ENCODE results near the gene MAP3K12.
"Not testable (repeated sequence)": the region's sequence is repeated elsewhere in the genome, so short reads cannot be mapped to it uniquely, and the experiment has no call there.

The MAP3K12 gene

DNA sequence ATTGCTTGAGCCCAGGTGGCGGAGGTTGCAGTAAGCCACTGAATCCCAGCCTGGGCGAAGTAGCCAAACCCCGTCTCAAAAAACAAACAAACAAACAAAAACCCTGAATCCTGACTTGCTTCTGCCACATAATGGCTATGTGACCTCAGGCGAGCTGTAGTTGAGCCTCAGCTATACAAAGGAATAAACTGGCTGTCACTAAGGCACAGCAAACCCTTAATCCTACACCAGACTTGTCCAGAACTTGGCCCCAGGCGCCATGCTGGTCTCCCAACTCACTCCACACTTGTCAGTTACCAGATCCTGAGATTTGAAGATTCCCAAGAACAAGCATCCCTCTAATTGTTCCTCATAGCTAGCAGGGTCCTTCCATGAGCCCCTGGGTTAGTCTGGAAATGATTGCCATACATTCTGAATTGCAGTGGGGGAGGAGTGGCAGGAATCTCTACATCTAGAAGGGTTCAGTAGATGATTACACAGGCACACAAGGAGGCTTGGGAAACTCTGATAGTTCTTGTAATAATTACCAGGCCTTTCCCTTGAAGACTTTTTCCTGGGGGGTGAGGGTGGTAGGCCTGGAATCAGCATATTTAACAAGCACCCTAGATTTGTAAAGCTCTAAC, 9.9 kb downstream of the MAP3K12 start:
- DNase-seq (ENCODE audit: low spot score) = no peak

- no peak for DNase-seq (ENCODE audit: low spot score)
These were observed 12.3 kb downstream of the MAP3K12 start for GRCh38 chr12:53486736-53487487.

GRCh38 chr12:53485955-53486735, 13.1 kb downstream of the MAP3K12 start:
- DNase-seq (ENCODE audit: low spot score) = no peak

- no peak for DNase-seq (ENCODE audit: low spot score)
These were observed 14.3 kb downstream of the MAP3K12 start for GRCh38 chr12:53484686-53485575.

DNA sequence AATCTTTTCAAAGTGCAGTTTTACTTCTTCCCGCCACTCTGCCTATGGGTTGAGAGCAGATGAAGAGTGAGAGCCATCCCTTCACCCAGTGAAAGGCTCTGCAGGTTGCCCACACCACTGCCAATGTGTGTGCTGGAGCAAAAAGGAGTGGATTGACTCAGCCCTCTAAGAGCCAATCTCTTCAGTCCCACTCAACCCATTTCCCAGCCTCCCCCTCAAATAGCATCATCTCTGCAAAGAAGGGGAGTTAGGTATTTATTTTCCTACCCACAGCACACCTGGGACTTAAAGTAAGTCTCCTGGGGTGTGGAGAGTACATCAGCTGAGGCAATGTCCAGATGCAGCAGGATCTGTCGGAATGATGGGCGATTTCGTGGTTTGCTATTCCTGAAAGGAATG, 15.3 kb downstream of the MAP3K12 start:
- no peak for DNase-seq (ENCODE audit: low spot score)

DNA sequence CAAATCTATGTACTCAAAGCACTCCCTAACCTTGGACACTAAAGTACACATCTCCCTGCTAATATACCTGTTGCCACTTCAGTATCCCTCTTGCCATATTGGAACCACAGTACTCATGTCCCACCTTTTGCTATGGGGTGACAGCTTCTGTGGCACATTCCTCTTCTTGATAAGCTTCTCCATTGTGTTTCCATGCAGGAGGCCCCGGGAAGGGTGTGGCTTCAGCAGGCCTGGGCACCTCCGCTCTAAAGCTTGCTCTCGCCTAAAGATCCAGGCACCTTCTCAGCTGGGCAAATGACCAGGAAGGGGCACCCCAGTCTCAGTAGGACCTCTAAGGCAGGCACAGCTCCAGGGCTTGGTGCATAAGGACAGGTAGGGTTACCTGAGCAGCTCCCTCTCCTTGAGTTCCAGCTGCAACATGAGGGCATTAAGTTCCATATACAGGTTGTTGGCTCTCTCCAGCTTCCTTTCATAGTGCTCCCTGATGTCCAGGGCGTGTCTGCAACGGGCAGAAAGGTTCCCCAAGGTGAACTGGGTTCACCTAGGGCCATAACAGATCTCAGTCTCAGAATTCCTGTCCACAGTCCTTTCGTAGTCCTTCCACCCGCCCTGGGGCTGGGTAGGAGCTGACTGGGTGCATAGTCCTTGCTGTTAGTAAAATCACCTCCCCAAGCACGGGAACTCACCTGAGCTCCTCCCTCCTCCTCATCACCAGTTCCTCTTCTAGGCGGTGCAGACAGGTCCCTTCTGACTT, 15.9 kb downstream of the MAP3K12 start:
- no peak for DNase-seq (ENCODE audit: low spot score)

- DNase-seq (ENCODE audit: low spot score) = no peak
These were observed 16.6 kb downstream of the MAP3K12 start for GRCh38 chr12:53482626-53483168.

DNA sequence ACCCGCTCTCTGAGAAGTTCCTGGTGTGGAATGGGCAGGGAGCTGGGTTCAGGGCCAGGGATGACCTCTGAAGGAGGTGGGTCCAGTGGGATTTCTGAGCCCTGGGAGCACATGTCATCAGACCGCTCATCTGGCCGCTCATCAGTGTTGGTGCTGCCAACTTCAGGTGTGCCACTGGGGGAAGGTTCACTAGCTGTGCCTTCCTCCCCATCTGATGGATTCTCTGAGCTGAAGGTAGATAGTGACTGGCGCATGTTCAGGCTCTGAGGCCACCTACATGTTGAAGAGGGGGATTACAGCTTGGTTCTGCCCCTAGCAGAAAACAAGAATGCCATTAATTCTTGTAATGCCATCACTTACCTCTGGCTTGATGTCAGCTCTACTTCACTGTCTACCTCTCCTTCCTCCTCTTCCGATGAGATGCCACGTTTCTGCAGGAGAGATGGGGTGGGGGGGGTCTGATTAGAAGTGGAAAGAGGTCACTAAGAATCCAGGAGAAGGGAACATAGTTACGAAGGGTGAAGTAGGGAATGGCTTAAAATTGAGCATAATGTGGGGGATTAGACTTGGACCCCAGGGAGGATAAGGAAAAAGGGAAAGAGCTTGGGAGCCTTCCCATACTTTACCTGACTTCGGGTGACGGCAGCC, 17.2 kb downstream of the MAP3K12 start:
- peak; percentile 42 for DNase-seq (ENCODE audit: low spot score)

- not testable (repeated sequence) for DNase-seq (ENCODE audit: low spot score)
These were observed 17.8 kb downstream of the MAP3K12 start for GRCh38 chr12:53481458-53481857.

DNA sequence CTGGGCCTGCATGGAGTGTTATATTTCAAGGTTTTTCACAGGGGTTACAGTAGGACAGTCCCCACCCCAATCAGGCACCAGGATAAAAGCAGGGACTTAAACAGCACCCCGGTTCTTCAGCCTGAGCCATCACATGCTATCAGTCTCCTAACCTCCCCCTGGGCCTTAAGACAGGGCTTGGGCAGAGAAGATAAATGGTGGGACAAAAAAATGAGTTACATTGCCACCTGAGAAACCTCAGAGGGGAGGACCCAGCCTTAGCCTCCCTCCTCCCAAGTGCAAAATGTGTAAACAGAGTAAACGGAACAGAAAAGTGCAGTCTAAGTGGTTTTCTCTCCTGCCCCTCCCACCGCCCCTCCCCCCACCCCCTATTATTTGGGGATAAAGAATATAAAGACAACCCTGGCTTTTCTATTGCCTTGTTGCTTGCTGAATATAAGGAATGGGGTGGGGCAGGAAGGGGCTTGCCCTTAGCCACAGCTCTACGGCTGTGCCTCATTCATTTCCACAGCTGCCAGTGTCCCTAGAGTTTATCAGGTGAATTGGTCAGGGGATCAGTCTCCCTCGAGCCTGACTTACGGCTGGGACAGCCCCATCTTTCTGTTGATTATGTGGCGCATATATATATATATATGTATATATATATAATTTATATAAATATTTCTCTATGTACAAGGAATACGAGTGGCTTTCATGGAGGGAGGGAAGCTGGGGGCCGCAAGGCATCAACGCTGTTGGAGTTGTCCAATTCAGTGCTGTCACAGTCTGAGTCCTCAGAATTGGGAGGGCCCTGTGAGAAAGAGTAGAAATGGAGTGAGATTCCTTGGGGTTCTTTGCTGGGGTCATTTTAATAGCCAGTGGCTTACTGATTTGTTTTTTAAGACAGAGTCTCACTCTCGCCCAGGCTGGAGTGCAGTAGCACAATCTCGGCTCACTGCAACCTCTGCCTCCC, 18.5 kb downstream of the MAP3K12 start:
- DNase-seq (ENCODE audit: low spot score) = no peak

DNA sequence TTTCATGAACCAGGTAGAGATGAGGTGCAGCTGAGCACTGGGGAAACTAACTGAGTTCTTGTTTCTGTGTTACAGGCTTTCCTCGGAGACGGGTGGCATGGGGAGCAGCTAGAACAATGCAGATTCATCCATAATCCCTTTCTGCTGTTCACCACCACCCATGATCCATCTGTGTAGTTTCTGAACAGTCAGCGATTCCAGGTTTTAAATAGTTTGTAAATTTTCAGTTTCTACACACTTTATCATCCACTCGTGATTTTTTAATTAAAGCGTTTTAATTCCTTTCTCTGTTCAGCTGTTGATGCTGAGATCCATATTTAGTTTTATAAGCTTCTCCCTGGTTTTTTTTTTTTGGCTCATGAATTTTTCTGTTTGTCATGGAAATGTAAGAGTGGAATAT, 19.9 kb downstream of the MAP3K12 start:
- DNase-seq (ENCODE audit: low spot score) = no peak

DNA sequence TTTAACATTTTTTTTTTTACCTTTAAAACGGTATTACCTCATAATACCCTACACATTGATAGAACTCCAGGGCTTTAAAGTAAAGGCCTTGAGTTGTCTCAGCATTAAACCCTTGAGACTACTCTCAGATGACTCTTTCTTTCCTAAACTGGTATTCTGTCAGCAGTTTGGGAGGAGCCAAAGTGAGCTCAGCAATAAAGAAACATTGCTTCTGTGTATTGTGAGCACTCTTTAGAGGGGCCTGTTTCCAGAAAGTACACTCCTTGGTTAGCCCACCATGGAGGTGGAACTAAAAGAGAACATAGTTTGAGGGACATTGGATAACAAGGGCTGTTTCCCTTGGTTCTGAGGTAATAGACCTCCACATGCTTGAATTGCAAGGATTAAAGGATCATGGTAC, 20.4 kb downstream of the MAP3K12 start:
- no peak for DNase-seq (ENCODE audit: low spot score)

DNA sequence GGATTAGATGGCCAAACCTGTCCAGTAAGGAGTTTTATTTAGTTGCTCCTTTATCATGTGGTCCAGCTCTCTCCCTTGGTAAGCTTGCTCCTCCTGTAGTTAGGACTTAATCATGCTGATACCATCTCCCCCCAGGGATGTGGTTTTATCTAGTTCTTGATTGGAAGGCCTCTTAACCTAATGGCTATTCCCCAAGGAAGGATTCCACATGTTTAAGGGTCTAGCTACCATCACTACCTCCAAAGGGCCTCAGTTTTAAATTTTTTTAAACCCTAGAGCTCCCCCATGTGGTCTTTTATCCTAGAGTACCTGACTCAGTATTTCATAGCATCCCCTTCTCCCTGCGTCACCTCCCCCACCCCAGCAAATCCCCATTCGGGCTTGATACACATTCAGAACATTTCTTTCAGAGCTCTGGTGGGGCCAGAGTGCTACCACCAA, 22.5 kb downstream of the MAP3K12 start:
- peak; percentile 70 for DNase-seq (ENCODE audit: low spot score)

DNA sequence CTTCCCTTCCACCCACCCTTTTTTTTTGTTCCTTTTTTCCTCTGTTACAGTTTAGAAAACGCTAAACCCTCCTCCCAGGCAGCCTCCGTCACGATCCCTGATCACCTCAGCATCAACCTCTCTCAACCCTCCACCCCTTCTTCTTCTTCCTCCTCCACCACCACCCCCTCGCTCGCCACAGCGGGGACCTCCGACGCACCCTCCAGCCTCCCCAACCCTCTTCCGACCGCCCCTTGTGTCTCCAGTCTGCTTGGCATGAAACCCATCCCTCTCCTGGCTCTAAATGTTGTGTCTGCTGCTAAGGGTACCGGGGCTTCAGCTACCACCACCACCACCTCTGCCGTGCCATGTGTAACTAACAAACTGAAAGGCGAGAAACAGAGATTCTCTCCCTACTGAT, 24.4 kb downstream of the MAP3K12 start:
- DNase-seq (ENCODE audit: low spot score) = no peak

DNA sequence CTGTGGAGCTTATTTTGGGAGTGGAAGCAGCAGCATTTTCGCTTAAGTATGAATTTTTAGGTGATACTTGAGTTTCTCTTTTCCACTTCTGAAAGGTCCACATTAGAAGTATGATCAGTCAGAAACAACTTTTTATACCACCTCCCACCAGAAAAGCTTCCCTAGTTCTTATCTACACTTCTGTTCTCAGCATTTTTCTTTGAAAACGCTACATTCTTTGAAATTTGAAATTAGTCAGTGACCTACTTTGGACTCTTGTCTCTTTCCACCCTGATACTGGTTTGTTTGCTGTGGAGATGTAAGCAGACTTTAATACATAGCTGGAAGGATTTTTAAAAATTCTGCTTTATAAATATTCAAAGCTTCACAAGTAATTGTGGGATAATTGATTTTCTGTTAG, 25.2 kb downstream of the MAP3K12 start:
- no peak for DNase-seq (ENCODE audit: low spot score)

DNA sequence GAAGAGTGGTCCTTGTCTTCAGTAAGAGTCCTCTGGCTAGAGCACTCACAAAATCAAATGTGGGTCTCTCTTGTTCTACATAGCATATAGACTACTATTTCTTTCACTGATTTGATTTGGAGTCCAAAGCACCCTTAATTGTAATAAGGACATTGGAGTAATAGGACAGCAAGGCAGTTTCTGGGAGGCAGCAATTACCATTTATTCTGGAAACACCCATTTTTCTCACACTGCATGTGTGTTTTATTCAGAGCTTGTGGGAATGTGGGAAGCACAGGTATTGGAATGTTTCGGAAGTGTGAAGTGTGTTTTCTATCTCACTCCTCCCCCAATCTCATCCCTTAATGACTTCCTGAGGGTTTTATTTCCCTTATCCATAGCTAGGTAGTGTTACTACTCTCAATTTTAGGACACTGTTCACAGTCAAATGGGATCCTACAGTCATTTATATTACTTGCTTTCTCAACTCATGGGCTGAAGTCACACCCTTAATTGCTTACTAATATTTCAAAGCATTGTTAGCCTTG, 27.1 kb downstream of the MAP3K12 start:
- no peak for DNase-seq (ENCODE audit: low spot score)

GRCh38 chr12:53468282-53468681, 31.0 kb downstream of the MAP3K12 start:
- DNase-seq (ENCODE audit: low spot score) = no peak

DNA sequence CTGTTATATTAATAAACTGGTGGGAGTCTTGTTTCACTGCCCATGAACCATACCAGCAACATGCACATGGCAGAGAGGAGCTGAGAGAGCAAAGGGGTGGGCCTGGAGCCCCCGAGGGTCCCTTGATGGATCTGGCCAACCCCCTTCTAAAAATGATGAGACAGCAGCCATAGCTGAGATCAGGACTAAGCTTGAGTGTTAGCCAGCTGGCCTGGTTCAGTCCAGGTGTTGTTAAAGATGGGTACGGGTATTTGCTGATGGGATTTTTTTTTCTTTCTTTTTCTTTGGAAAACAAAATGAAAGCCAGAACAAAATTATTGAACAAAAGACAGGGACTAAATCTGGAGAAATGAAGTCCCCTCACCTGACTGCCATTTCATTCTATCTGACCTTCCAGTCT, 31.4 kb downstream of the MAP3K12 start:
- no peak for DNase-seq (ENCODE audit: low spot score)

- DNase-seq (ENCODE audit: low spot score) = no peak
These were observed 32.2 kb downstream of the MAP3K12 start for GRCh38 chr12:53467082-53467481.
